NCI-H2196 treated with DMSO at 0.1 percent for 48 hours (cell line): ENCODE data around the gene MOK.
A peak's percentile ranks its signal among the peaks of the same experiment; 100 is the strongest.
"Not testable (repeated sequence)": the region's sequence is repeated elsewhere in the genome, so short reads cannot be mapped to it uniquely, and the experiment has no call there.

Experiments used
- DNase-seq: peaks from one replicate; lab custom pipeline; 2025; ENCODE audit not compliant: unreplicated experiment; lab: John Stamatoyannopoulos, UW

MOK gene

DNA sequence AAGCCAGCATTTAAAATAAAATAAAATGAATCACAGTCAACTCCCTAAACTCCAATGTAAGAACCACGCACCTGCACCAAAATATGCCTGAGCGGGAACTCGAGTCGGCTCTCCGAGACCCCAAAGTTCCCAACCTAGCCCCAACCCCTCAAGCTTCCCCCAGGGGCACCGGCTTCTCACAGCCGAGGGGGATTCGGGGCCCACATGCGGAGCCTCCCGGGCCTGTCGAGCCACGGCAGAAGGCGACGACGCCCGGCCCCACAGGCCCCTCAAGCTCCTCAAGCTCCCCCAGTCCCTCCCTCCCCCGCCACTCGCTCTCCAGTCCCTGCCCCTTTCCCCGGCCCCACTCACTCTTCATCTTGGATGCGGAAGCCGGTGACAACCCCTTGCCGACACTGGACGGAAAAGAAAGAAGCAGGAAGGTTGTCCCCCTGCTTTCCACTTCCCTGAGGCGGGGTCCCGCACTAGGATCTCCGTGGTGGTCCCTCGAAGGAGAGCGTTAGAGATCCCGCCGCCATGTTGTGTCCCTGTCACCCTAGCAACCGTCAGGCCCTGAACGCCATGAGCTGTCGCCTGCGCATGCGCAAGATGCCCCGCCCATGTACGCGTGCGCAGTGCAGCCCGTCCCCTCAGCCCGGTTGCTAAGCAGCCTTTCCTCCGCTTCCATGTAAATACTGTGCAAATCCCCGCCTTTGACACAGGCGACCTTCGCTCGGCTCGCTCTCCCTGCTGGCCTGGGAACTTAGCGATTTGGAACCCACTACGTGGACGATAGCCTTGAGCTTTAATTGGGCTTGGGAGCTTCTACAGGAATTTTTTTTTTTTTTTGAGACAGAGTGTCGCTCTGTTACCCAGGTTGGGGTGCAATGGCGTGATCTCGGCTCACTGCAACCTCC lies at the start of gene MOK:
Gene MOK, minus strand, starts transcription at position 554 of the 896 bp plus-strand sequence. Its CDS starts 196 bp downstream, at position 358.
- peak; percentile 47 for DNase-seq

DNA sequence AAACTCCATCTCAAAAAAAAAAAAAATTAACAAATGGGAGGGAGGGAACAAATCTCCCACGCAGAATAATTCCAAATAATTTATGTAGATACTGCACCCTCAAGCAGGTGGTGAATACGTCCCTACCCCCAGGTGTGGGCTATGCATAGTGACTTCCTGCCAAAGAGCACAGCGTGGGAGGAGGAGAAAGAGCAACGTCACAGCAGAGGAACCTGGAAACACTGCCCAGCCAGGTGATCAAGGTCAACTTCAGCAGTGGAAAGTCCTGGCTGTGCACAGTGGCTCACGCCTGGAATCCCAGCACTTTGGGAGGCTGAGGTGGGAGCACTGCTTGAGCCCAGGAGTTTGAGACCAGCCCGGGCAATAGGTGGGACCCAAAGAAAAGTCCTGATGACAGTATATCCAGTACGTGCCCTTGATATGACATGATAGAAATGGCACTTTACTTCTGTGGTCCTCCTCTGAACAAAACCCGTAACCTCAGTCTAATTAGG lies 48.2 kb upstream of the MOK start:
- no peak for DNase-seq

DNA sequence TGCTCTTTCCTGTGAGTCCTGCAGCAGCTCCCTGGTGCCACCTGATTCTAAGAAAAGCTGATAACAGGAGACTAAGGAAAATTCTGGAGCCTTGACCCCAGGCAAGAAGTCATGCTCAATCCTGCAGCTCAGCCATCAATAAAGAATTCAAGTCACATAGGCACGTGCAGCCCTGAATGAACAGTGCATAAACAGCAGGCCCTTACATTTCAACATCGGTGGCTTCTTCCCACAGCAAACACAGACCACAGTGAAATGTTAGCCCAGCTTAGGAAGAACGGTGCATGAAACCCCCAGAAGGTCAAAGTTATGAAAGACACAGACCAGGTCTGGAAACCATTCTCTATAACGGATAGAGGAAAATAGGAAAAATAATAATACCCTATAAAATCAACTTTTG lies 47.2 kb upstream of the MOK start:
- no peak for DNase-seq

GRCh38 chr14:102351593-102351992 lies 46.6 kb upstream of the MOK start:
- DNase-seq: not testable (repeated sequence)

GRCh38 chr14:102351023-102351422 lies 46.1 kb upstream of the MOK start:
- no peak for DNase-seq

DNA sequence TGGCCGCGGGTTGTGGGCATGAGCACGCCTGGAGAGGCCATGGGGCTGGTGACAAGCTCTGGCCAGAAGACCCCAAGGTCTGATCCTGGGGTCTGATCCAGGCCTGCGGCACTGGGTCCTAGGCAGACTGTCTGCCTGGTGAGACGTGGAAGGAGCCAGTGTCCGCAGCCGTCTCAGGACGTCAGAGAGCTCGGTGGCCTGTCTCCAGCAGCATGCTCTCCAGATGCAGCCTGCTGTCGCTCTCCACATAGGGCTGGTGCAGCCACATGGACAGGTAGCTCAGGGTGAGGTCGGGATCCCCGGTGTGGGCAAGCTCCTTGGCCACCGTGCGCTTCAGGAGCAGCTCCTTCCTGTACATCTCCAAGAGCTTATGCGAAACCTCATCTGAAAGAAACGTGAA lies 43.4 kb upstream of the MOK start:
- DNase-seq: no peak

- DNase-seq: no peak
Measured at GRCh38 chr14:102346645-102347044, 41.7 kb upstream of the MOK start.

DNA sequence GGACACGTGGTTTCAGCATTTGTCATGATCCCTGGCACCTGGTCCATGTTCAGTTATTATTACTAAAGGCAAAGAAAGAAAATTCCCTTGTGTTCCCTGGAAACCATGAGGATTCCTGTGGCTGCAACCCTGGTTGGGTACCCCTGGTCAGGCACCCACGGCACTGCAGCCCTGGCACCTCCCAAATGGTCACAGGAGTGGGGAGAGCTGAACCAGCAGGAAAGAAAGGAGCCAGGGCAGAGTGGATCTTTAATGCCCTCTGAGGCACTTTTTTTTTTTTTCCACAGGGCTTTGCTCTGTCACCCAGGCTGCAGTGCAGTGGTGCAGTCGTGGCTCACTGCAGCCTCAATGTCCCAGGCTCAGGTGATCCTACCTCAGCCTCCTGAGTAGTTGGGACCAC lies 40.3 kb upstream of the MOK start:
- DNase-seq: no peak

DNA sequence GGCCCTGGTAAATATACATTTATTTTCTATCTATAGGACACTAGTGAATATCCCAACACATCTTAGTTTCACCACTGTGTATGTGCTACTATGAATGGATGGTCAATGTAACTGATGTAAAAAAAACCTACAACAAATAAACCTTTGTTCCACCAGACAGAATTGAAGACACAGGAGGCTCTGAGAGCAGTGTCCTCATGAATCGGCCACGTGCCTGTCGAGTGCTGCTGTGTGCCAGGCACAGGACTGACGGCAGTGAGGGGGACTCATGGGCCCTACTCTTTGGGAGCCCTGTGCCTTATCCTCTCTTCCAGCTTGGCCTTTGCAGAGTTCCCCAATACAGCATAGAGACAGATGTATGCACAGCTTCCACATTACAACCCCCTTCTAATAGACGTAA lies 39.5 kb upstream of the MOK start:
- no peak for DNase-seq

DNA sequence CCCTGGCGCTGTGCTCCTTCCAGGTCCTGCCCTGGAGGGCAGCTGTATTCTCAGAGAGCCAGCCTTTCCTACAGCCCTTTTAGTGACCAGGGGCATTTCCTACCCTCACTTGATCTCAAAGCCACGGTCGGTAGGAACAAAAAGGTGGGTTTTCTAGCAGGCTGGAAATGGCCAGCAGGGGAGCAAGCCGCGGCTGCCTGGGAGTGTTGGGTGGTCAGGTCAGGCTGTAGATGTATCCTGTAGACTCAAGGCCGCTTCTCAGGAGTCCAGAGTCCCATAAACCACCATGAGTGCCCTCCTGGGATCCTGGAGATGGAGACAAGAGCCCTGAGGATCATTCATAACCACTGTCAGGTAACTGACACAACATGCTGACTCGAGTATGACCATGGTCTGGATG lies 39.1 kb upstream of the MOK start:
- DNase-seq: no peak

GRCh38 chr14:102342238-102342637 lies 37.3 kb upstream of the MOK start:
- no peak for DNase-seq

GRCh38 chr14:102341566-102341965 lies 36.6 kb upstream of the MOK start:
- DNase-seq: no peak

DNA sequence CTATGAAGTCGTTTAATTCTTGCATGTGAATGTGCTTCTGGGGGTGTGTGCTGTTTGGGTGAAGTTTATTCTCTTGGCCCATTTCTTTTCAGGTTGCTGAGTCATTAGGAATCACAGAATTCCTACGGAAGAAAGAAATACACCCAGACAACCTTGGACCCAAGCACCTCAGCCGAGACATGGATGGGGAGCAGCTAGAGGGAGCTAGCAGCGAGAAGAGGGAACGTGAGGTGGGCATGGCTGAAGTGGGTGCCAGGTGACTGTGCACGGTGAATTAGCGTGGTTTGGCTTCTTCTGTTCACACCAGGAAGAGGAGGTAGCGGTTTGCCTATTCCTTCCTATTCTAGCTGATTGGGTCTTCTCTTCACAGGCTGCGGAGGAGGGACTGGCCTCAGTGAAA lies 33.8 kb upstream of the MOK start:
- DNase-seq: no peak

DNA sequence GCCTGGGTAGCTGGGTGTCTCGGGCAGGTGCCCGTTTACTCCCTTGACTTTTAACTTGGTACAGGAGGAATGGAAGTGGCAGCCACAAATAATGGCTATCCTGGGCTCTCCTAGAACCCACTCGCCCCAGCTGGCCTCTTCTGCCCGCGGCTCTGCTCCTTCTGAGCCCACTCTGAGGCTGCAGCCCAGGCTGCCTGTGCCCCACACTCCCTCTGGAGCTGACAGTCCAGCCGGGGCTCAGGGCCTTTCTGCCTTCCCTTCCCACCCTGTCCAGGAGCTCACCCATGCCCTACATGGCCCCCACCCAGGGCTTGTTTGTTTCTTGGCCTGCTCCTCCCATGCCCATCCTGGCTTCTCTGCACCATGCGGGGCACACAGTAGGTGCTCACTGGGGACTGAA lies 30.2 kb upstream of the MOK start:
- DNase-seq: no peak

DNA sequence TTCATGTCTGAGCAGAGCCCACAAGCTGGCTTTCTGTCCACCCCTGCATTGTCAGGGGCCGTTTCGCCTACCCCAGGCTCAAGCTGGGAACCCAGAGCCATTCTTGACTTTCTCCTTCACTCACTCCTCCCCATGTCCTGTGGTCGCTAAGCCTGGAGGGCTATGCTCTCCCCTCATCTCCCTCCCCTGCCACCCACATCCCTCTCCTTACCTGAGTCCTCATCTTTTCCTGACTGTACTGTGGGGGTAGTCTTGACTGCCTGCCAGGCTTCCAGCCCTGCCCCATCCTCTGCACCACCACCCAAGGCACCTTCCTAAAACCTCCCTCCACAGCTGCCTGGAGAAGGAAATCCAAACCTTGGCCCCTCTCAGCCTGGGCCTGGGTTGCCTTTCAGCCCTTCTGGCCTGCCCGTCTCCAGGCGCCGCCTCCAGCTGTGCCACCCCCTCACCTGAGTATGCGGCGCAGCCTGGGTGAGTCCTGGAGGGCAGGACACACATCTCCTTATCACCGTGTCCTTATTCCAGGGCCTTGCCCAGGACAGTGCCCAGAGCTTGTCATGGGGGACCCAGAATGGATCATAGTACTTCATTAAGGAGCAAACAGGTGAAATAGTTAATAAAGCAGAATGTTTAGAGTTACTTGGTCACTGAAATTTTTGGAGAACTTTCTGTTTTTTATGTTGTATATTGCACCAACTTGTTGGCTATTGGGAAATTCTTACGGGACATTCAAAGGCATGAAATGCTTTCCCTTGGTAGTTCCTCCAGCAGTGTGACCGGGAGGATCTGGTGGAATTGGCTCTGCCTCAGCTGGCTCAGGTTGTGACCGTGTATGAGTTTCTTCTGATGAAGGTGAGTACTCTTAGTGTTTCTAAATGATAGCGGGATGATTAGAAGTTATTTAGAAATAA lies 29.1 kb upstream of the MOK start:
- DNase-seq: no peak

GRCh38 chr14:102333390-102333789 lies 28.4 kb upstream of the MOK start:
- DNase-seq: no peak

DNA sequence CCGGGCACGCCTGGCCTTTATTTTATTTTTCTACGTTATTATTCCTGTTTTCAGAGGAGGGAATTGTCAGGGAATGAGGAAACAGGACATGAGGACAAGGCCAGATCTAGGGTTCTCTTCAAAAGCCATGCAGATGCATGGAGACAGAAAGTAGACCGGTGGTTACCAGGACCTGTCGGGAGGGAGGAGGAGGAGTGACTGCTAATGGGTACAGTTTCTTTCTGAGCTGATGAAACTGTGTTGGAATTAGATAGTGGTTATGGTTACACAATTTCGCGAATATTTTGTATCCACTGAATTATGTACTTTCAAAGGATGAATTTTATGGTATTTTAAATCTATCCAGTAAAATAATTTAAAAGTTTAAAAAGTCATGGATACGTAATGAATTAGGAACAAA lies 25.8 kb upstream of the MOK start:
- DNase-seq: no peak

GRCh38 chr14:102329381-102329780 lies 24.4 kb upstream of the MOK start:
- DNase-seq: not testable (repeated sequence)

DNA sequence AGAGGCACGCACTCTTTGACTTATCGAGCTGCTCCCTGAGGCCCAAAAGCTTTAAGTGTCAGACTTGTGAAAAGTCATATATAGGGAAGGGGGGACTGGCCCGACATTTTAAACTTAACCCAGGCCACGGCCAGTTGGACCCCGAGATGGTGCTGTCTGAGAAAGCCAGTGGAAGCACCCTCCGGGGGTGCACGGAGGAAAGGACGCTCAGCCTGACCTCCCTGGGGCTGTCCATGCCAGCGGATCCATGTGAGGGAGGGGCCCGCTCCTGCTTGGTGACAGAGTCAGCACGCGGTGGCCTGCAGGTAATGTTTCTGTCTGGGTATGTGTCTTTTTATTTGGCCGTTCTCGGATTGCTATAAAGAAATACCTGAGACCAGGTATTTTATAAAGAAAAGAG lies 21.6 kb upstream of the MOK start:
- no peak for DNase-seq

DNA sequence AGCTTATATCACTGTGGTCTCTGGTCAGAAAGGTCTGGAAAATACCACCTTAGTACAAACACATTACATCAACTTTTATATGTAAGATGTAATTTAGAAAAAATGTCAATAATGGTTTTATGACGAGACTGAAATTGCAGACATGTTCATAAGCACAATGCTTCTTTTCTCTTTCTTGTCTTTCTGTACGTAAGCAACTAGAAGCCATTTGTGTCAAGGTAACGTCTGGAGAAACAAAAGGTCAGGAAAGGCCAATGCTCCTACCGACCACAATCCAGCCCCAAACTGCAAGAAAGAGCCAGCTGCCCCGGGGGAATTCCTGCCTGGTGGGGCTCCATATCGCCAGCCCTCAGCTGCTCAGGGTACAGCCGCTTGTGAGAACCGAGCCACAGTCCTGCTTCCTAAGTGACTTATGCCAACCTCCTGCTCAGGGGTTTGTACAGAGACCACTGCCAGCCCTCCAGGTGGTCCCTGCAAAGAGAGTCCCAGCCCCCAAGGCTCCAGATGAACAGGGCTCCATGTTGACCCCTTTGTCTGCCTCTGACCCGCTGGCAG lies 20.9 kb upstream of the MOK start:
- no peak for DNase-seq

DNA sequence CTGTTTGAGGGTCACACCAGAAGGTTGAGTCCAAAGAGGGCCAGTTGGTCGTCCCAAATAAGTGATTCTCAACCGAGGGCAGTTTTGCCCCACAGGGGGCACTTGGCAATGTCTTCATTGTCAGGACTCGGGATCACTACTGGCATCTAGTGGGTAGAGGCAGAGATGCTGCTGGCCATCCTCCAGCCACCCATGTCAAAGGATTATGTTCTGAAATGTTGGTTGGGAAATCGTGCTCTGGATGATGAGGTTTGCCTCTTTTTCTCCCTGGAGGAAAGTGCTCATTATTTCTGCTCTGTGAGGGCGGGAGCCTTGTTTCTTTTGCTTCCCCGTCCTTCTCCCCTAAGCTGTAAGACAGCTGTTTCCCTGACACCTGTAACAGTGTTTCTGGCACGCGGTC lies 18.1 kb upstream of the MOK start:
- peak; percentile 9 for DNase-seq
